ENCODE data around the gene CSNK1D.

Gene CSNK1D

GRCh38 chr17:82272495-82273326 is 789 bp downstream of the CSNK1D start:
- no peak for TF ChIP-seq CTCF (IDR thresholded peaks at IDR 0.05; ENCODE audit: low read depth, low read length)
- no peak for DNase-seq (ENCODE audit: extremely low read depth, low read depth)

GRCh38 chr17:82271401-82271800 is 2.1 kb downstream of the CSNK1D start:
- TF ChIP-seq CTCF (IDR thresholded peaks at IDR 0.05; ENCODE audit: low read depth, low read length) = no peak

GRCh38 chr17:82270651-82271050 is 2.8 kb downstream of the CSNK1D start:
- no peak for DNase-seq (ENCODE audit: extremely low read depth, low read depth)
- no peak for TF ChIP-seq CTCF (IDR thresholded peaks at IDR 0.05; ENCODE audit: low read depth, low read length)

More at GRCh38 chr17:82271401-82271800, 2.1 kb downstream of the CSNK1D start:
- DNase-seq (ENCODE audit: extremely low read depth, low read depth) = no peak

- no peak for TF ChIP-seq CTCF (IDR thresholded peaks at IDR 0.05; ENCODE audit: low read depth, low read length)
- no peak for DNase-seq (ENCODE audit: extremely low read depth, low read depth)
Measured at GRCh38 chr17:82269882-82270500, 3.5 kb downstream of the CSNK1D start.

GRCh38 chr17:82269138-82269881 is 4.2 kb downstream of the CSNK1D start:
- DNase-seq (ENCODE audit: extremely low read depth, low read depth) = no peak
- no peak for TF ChIP-seq CTCF (IDR thresholded peaks at IDR 0.05; ENCODE audit: low read depth, low read length)

- no peak; the same call in 1 of the 2 replicates for TF ChIP-seq CTCF (IDR thresholded peaks at IDR 0.05; ENCODE audit: low read depth, low read length)
- DNase-seq (ENCODE audit: extremely low read depth, low read depth) = peak; percentile 82
Measured at GRCh38 chr17:82267575-82268379, 5.7 kb downstream of the CSNK1D start.
